Peyer's patch (tissue), 4 donors: ENCODE data around the gene FXYD1. TPM values are rescaled to one million over a fixed set of nuclear protein-coding genes. Genes with fewer than 3 reads are reported as not detected.

Experiments used
- DNase-seq, 3 donors: peaks; one replicate each; pipeline ENCODE4 v3.0.0-alpha.2; 2017 to 2019
- H3K27ac ChIP-seq, 4 donors: fragments of 200-600 bp; sonication (generic); one replicate each; pipeline ENCODE4 v1.5.1; 2016 to 2019
- H3K27me3 ChIP-seq, 2 donors: fragments of 200-600 bp; sonication (generic); one replicate each; pipeline ENCODE4 v1.5.1; 2019
- H3K36me3 ChIP-seq, 3 donors: fragments of 200-600 bp; sonication (generic); one replicate each; pipeline ENCODE4 v1.5.1; 2016 to 2019
- H3K4me1 ChIP-seq, 4 donors: fragments of 200-600 bp; sonication (generic); one replicate each; pipeline ENCODE4 v1.5.1; 2016 to 2019
- H3K4me3 ChIP-seq, 4 donors: fragments of 200-600 bp; sonication (generic); 1 replicate in 3 of 4; 2 replicates in 1 of 4; pipeline ENCODE4 v1.5.1; 2016 to 2019; ENCODE audit warnings: mild to moderate bottlenecking in 1 of 4
- H3K9me3 ChIP-seq, 4 donors: fragments of 200-600 bp; sonication (generic); one replicate each; pipeline ENCODE4 v1.5.1; 2016 to 2019; ENCODE audit warnings: mild to moderate bottlenecking in 1 of 4
- CTCF ChIP-seq, 6 experiments: fragments of 450-650 bp in 4 of 6; fragments of 200-600 bp in 2 of 6; sonication (generic) in 1 of 6; IDR thresholded peaks; one replicate each; pipeline ENCODE4 v1.5.1; 2017 to 2019; ENCODE audit warnings: antibody characterized with exemption in 6 of 6, mild to moderate bottlenecking in 3 of 6, moderate library complexity in 1 of 6
- POLR2A ChIP-seq, 2 donors: fragments of 450-650 bp; IDR thresholded peaks; one replicate each; pipeline ENCODE4 v1.5.1; 2017; ENCODE audit warnings: antibody characterized with exemption in 2 of 2, mild to moderate bottlenecking in 2 of 2, moderate library complexity in 2 of 2
- total RNA-seq, 4 donors: library from RNA; depleted of rRNA; stranded (reverse); fragments of >200 nt; gene quantifications; one replicate each; pipeline ENCODE4 v1.1.0, GENCODE V29; 2016

Gene FXYD1
- total RNA-seq, 4 donors from 2014 or later = 12.3 to 12.7 TPM; not detected in 2

GRCh38 chr19:35166100-35167063, 27.8 kb downstream of the FXYD1 start:
- TF ChIP-seq CTCF (IDR thresholded peaks at IDR 0.05) (no peak), POLR2A (IDR thresholded peaks at IDR 0.05) (no peak)
- DNase-seq = peak in 1 of 3 donors; percentile 28
- peak overlapping the region in 1 of 4 donors; percentile 59 for H3K27ac ChIP-seq
- peaks cover 0 to 24% (median 0%) of the 10 kb centered on the region in 3 donors for H3K36me3 ChIP-seq
- peaks cover 0 to 7% (median 0%) of the 10 kb centered on the region in 4 donors for H3K4me1 ChIP-seq
- no peak overlapping the region for H3K4me3 ChIP-seq
- peaks cover 0 to 13% (median 4%) of the 10 kb centered on the region in 4 donors for H3K9me3 ChIP-seq
- no peaks in the 10 kb centered on the region for H3K27me3 ChIP-seq

DNA sequence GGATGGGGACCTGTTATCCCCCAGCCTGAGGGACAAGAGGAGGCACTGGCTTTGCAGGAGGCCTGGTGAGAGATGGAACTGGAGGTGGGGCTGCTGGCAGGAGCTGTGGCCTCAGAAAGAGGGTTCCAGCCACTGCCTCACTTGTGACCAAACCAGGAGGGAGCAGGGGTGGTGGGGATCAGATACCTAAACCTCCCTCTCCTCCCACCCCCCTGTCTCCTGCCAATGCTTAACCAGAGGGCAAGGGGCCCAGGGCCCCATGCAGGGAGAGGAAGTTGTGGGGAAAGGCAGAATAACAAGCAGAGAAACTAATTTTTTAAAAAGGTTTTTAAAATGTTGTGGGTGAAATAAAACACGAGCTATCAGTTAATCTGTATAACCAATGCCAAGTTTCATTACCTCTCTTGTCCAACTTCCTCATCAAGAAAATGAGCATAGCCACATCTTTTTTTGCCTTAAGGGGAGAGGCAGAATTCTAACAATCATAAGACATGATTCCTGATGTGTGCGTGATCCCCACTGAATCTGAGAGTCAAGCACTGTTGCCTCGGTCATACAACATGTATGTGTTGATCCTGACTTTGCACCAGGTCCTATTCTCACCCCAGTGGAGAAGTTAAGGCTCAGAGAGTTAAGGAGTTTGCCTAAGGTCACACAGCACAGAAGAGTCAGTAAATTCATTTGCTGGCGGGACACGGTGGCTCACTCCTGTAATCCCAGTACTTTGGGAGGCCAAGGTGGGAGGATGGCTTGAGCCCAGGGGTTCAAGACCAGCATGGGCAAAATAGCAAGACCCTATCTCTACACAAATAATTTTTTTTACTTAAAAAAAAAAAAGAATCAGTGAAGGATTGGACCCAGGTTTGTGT, 28.9 kb downstream of the FXYD1 start:
- no peaks in the 10 kb centered on the region for H3K27me3 ChIP-seq
- TF ChIP-seq CTCF (IDR thresholded peaks at IDR 0.05) = no peak
- peaks cover 0 to 7% (median 0%) of the 10 kb centered on the region in 4 donors for H3K4me1 ChIP-seq
- H3K27ac ChIP-seq = peak overlapping the region in 3 of 4 donors; percentile 1 to 59 (median 48)
- H3K36me3 ChIP-seq = peaks cover 0 to 17% (median 0%) of the 10 kb centered on the region in 3 donors
- H3K4me3 ChIP-seq = no peak overlapping the region
- peaks cover 0 to 13% (median 4%) of the 10 kb centered on the region in 4 donors for H3K9me3 ChIP-seq
- peak in 1 of 3 donors; percentile 43 for DNase-seq

DNA sequence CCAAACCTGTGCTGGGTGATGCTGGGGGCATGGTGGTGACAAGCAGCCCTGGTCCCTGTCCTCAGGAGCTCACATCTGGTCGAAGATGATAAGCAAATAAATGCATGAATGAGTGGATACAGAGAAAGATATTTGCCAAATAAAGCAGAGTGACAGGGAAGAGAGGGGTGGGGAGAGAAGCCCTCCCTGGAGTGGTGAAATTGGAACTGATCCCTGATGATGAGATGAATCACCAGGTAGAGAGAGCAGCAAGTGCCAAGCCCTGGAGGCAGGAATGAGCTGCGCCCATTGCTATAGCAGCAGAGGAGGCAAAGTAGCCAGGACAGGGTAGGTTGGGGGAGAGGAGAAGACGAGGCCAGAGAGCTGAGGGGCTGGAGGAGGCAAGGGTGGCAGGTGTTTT, 29.6 kb downstream of the FXYD1 start:
- H3K9me3 ChIP-seq = peaks cover 0 to 13% (median 4%) of the 10 kb centered on the region in 4 donors
- no peak for DNase-seq
- TF ChIP-seq POLR2A (IDR thresholded peaks at IDR 0.05) (no peak), CTCF (IDR thresholded peaks at IDR 0.05) (no peak)
- H3K4me3 ChIP-seq = no peak overlapping the region
- H3K36me3 ChIP-seq = peaks cover 0 to 17% (median 0%) of the 10 kb centered on the region in 3 donors
- peaks cover 0 to 7% (median 0%) of the 10 kb centered on the region in 4 donors for H3K4me1 ChIP-seq
- H3K27ac ChIP-seq = no peak overlapping the region
- H3K27me3 ChIP-seq = no peaks in the 10 kb centered on the region

- H3K4me3 ChIP-seq = no peak overlapping the region
- H3K4me1 ChIP-seq = peaks cover 0 to 7% (median 0%) of the 10 kb centered on the region in 4 donors
- peak in 1 of 3 donors; percentile 38 for DNase-seq
- peaks cover 0 to 17% (median 0%) of the 10 kb centered on the region in 3 donors for H3K36me3 ChIP-seq
- TF ChIP-seq POLR2A (IDR thresholded peaks at IDR 0.05) (no peak), CTCF (IDR thresholded peaks at IDR 0.05) (no peak)
- H3K27ac ChIP-seq = no peak overlapping the region
- no peaks in the 10 kb centered on the region for H3K27me3 ChIP-seq
- H3K9me3 ChIP-seq = peaks cover 0 to 13% (median 4%) of the 10 kb centered on the region in 4 donors
Measured at GRCh38 chr19:35169221-35169995, 30.8 kb downstream of the FXYD1 start.
